ENCODE measurements around the gene SRSF7. TPM values are rescaled to one million over a fixed set of nuclear protein-coding genes. Genes with fewer than 3 reads are reported as not detected.

Gene SRSF7
- total and polyA plus RNA-seq, 9 of the 15 experiments (the other 6 are each of a cell fraction or from before 2014, with no cell fraction given) = 219 to 726 (median 375) TPM

DNA sequence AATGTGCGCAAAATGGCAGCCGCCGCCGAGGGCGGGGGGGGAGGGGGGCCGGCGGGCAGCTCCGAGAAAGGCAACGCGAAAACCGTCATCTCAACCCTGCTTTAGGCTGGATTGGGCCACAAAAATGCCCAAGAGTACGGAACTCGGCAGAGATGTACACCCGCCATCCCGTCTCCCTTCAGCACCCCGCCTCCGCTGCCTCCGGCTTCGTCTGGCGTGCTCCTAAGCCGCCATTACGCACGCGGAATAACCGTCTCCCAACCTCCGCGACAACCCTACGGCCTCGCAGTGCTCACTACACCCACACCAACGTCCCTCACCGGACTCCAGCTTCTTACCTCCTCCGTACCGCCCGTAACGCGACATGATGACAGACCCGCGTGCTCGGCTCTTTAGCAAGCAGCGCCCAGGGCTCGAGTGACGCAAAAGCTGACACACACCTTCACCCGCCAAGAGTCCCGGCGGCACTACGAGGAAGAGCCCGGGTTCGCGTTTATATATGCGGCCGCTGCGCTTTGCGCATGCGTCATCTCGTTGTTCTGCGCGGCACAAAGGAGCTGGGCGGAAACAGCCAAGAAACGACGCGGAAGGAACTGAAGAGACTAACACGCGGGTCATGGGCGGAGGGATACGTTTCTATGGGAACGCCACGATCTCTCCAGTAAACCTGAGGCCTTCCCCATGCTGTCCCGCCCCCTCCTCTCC is at the start of gene SRSF7 (continued):
- no peak for TF ChIP-seq ZNF668 (CRISPR knock-in tag; IDR thresholded peaks at IDR 0.05)
- TF ChIP-seq SAFB2 (IDR thresholded peaks at IDR 0.05; ENCODE audit: borderline replicate concordance, low read depth, low read length, severe bottlenecking) = no peak
- TF ChIP-seq FOXJ3 (CRISPR knock-in tag; IDR thresholded peaks at IDR 0.05) = peak; percentile 56; the same call in 1 of the 2 replicates
- peak; percentile 90; the same call in 1 of the 2 replicates for TF ChIP-seq PHB (CRISPR knock-in tag; IDR thresholded peaks at IDR 0.05)
- TF ChIP-seq NR4A1 (CRISPR knock-in tag; IDR thresholded peaks at IDR 0.05) = no peak
- no peak for TF ChIP-seq NR4A1 (tag; IDR thresholded peaks at IDR 0.05)
- TF ChIP-seq, protein P1, sequence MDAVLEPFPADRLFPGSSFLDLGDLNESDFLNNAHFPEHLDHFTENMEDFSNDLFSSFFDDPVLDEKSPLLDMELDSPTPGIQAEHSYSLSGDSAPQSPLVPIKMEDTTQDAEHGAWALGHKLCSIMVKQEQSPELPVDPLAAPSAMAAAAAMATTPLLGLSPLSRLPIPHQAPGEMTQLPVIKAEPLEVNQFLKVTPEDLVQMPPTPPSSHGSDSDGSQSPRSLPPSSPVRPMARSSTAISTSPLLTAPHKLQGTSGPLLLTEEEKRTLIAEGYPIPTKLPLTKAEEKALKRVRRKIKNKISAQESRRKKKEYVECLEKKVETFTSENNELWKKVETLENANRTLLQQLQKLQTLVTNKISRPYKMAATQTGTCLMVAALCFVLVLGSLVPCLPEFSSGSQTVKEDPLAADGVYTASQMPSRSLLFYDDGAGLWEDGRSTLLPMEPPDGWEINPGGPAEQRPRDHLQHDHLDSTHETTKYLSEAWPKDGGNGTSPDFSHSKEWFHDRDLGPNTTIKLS (IDR thresholded peaks at IDR 0.05; ENCODE audit: borderline replicate concordance, low read depth) = peak; percentile 66
- TF ChIP-seq CHD7 (IDR thresholded peaks at IDR 0.05; ENCODE audit: low read depth, low read length) = no peak
- 0 out of 2 replicates have a peak, but pooled peaks have one; percentile 36 for TF ChIP-seq ZNF217 (CRISPR knock-in tag; IDR thresholded peaks at IDR 0.05)
- peak; percentile 58; the same call in 1 of the 2 replicates for TF ChIP-seq FOSL1 (tag; conservative IDR thresholded peaks at IDR 0.05)
- peak; percentile 81 for TF ChIP-seq CREB1 (IDR thresholded peaks at IDR 0.05)
- TF ChIP-seq CREB1 (CRISPR knock-in tag; IDR thresholded peaks at IDR 0.05) = peak; percentile 89
- no peak; the same call in none of the 2 replicates for TF ChIP-seq ETS1 (conservative IDR thresholded peaks at IDR 0.05; ENCODE audit: control insufficient read depth, low read depth, low read length)
- TF ChIP-seq SRSF3 (IDR thresholded peaks at IDR 0.05; ENCODE audit: insufficient read depth, low read length) = peak; percentile 97

All from K562 (cell line).